HG02973 (cell line): ENCODE measurements around the gene CGNL1.

Experiments
- ATAC-seq: cut with Tn5 transposase; IDR thresholded peaks from one replicate; pipeline ENCODE4 v1.9.1; 2021; ENCODE audit warnings: moderate library complexity; ENCODE audit not compliant: unreplicated experiment

CGNL1 gene

GRCh38 chr15:57592426-57592825 is 216.1 kb downstream of the CGNL1 start:
- no peak for ATAC-seq

- no peak for ATAC-seq
These were observed 216.6 kb downstream of the CGNL1 start for GRCh38 chr15:57592836-57593420.

DNA sequence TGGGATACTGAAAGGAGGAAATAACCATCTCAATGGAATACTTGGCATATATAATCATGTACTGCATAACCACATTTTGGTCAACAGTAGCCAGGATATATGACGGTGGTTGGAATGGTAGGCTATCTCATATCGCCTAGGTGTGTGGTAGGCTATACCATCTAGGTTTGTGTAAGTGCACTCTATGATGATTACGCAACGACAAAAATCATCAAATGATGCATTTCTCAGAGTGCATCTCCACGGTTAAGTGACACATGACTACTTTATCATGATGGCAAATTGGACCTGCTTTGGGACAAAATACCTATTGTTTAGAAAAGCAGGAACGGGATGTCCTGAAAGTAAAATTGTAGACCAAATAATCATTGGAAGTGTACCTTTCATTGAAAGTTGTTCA is 218.2 kb downstream of the CGNL1 start:
- ATAC-seq = no peak

GRCh38 chr15:57595011-57595866 is 218.9 kb downstream of the CGNL1 start:
- no peak for ATAC-seq

- ATAC-seq = no peak
These were observed 220.1 kb downstream of the CGNL1 start for GRCh38 chr15:57596301-57596855.

GRCh38 chr15:57596978-57597377 is 220.7 kb downstream of the CGNL1 start:
- ATAC-seq = no peak

- ATAC-seq = no peak
These were observed 221.1 kb downstream of the CGNL1 start for GRCh38 chr15:57597431-57597830.

GRCh38 chr15:57598346-57598745 is 222.0 kb downstream of the CGNL1 start:
- ATAC-seq = no peak

- no peak for ATAC-seq
These were observed 223.0 kb downstream of the CGNL1 start for GRCh38 chr15:57599296-57599810.

GRCh38 chr15:57600197-57600596 is 223.9 kb downstream of the CGNL1 start:
- ATAC-seq = no peak
